SK-N-SH (cell line): ENCODE data around the gene POLR2A. TPM values are rescaled to one million over a fixed set of nuclear protein-coding genes. Genes with fewer than 3 reads are reported as not detected.

Experiments
- CTCF ChIA-PET: fragments of 300-600, 350-600 bp; formaldehyde crosslinking; extraction: SDS; loops from one replicate; lab custom pipeline; 2021; lab: Yijun Ruan, JAX
- POLR2A ChIA-PET: fragments of 350-600 bp; sonication (Branson Sonifier 250); formaldehyde crosslinking; extraction: SDS; loops from one replicate; lab custom pipeline; 2020; ENCODE audit warnings: antibody characterized with exemption, inconsistent platforms; lab: Yijun Ruan, JAX
- DNase-seq: peaks from one replicate; pipeline ENCODE4 v3.0.0; 2012
- H2AFZ ChIP-seq: fragments of 200-600 bp; sonication (generic); 2 replicates; pipeline ENCODE4 v1.8.1; 2016; ENCODE audit warnings: antibody characterized with exemption, mild to moderate bottlenecking, low read depth
- H3F3A ChIP-seq: fragments of 200-600 bp; sonication (generic); replicated peaks from 2 replicates; pipeline ENCODE3; 2016; ENCODE audit warnings: antibody characterized with exemption, mild to moderate bottlenecking; ENCODE audit not compliant: insufficient read depth
- H3K27ac ChIP-seq, 2 experiments: fragments of 200-500 bp in 1 of 2; fragments of 200-600 bp in 1 of 2; sonication (Bioruptor generic) in 1 of 2; sonication (generic), shearing (Covaris generic) in 1 of 2; 2 replicates each; pipeline versions ENCODE4 v1.5.1 to v1.6.1; 2014 to 2016; ENCODE audit warnings: low read depth in 2 of 2, inconsistent platforms in 1 of 2, low read length in 1 of 2, mild to moderate bottlenecking in 1 of 2, mixed read lengths in 1 of 2
- H3K27me3 ChIP-seq: fragments of 200-600 bp; sonication (generic), shearing (Covaris generic); 2 replicates; pipeline ENCODE4 v1.6.1; 2016; ENCODE audit warnings: mixed run types; ENCODE audit not compliant: insufficient read depth
- H3K36me3 ChIP-seq, 2 experiments: fragments of 200-500 bp in 1 of 2; fragments of 200-600 bp in 1 of 2; sonication (Bioruptor generic) in 1 of 2; sonication (generic) in 1 of 2; replicated peaks in 1 of 2; 2 replicates each; pipeline versions ENCODE3 to v1.5.1; 2014 to 2016; ENCODE audit warnings: low read length in 1 of 2, mild to moderate bottlenecking in 1 of 2; ENCODE audit not compliant: insufficient read depth in 2 of 2, control insufficient read depth in 1 of 2
- H3K4me1 ChIP-seq, 2 experiments: fragments of 200-500 bp in 1 of 2; fragments of 200-600 bp in 1 of 2; sonication (Bioruptor generic) in 1 of 2; sonication (generic), shearing (Covaris generic) in 1 of 2; 2 replicates each; pipeline versions ENCODE4 v1.5.1 to v1.6.1; 2014 to 2016; ENCODE audit warnings: low read depth in 1 of 2, low read length in 1 of 2, mixed run types in 1 of 2; ENCODE audit not compliant: insufficient read depth in 2 of 2, control insufficient read depth in 1 of 2
- H3K4me2 ChIP-seq: fragments of 200-600 bp; sonication (generic), shearing (Covaris generic); 2 replicates; pipeline ENCODE4 v1.6.1; 2017; ENCODE audit warnings: mixed run types
- H3K4me3 ChIP-seq, 2 experiments: fragments of 200-500 bp in 1 of 2; fragments of 200-600 bp in 1 of 2; sonication (Bioruptor generic) in 1 of 2; sonication (generic), shearing (Covaris generic) in 1 of 2; 2 replicates each; pipeline versions ENCODE4 v1.5.1 to v1.8.1; 2014 to 2016; ENCODE audit warnings: low read depth in 2 of 2, inconsistent platforms in 1 of 2, low read length in 1 of 2, mild to moderate bottlenecking in 1 of 2, mixed read lengths in 1 of 2, moderate library complexity in 1 of 2
- H3K79me2 ChIP-seq: fragments of 200-600 bp; sonication (generic); 2 replicates; pipeline ENCODE4 v1.8.1; 2017; ENCODE audit warnings: mild to moderate bottlenecking; ENCODE audit not compliant: insufficient read depth
- H3K9ac ChIP-seq: fragments of 200-600 bp; sonication (generic); 2 replicates; pipeline ENCODE4 v1.6.1; 2017; ENCODE audit warnings: mixed run types
- H3K9me2 ChIP-seq: fragments of 200-600 bp; sonication (generic); 2 replicates; pipeline ENCODE4 v1.6.1; 2017; ENCODE audit warnings: mixed run types
- H3K9me3 ChIP-seq: fragments of 200-600 bp; sonication (generic); 2 replicates; pipeline ENCODE4 v1.6.1; 2017; ENCODE audit warnings: mixed run types, mild to moderate bottlenecking, moderate library complexity
- H4K20me1 ChIP-seq: fragments of 200-600 bp; sonication (generic); 2 replicates; pipeline ENCODE4 v1.6.1; 2017; ENCODE audit warnings: mild to moderate bottlenecking, mixed run types; ENCODE audit not compliant: insufficient read depth
- CHD2 ChIP-seq: fragments of 150-350 bp; IDR thresholded peaks from 2 replicates; pipeline ENCODE4 v1.6.1; 2018; ENCODE audit warnings: low read length; ENCODE audit not compliant: partially characterized antibody
- EZH2phosphoT487 ChIP-seq: fragments of 200-600 bp; sonication (generic); IDR thresholded peaks from 2 replicates; pipeline ENCODE4 v1.6.1; 2017; ENCODE audit warnings: low read depth, mixed run types, mild to moderate bottlenecking, antibody characterized with exemption, moderate library complexity, borderline replicate concordance
- FOSL2 ChIP-seq: IDR thresholded peaks from 2 replicates; pipeline ENCODE4 v1.4.0; 2012; ENCODE audit warnings: low read depth, mild to moderate bottlenecking, moderate library complexity, borderline replicate concordance
- FOXJ3 ChIP-seq: sonication (generic); formaldehyde crosslinking; IDR thresholded peaks from 2 replicates; pipeline ENCODE4 v1.5.1; 2020; ENCODE audit warnings: mild to moderate bottlenecking, missing genetic modification reagents
- GABPA ChIP-seq: IDR thresholded peaks from 2 replicates; pipeline ENCODE4 v1.4.0; 2012; ENCODE audit warnings: low read depth, mild to moderate bottlenecking
- MXI1 ChIP-seq: IDR thresholded peaks from 2 replicates; pipeline ENCODE4 v1.6.1; 2012; ENCODE audit warnings: mild to moderate bottlenecking, low read depth, low read length, improper control_type of control experiment
- NRF1 ChIP-seq: IDR thresholded peaks from 2 replicates; pipeline ENCODE4 v1.6.1; 2012; ENCODE audit warnings: low read depth, mild to moderate bottlenecking, low read length
- RAD21 ChIP-seq: IDR thresholded peaks from 2 replicates; pipeline ENCODE4 v1.6.1; 2012; ENCODE audit warnings: mild to moderate bottlenecking, low read length
- RCOR1 ChIP-seq: fragments of 150-350 bp; IDR thresholded peaks from 2 replicates; pipeline ENCODE4 v1.6.1; 2017; ENCODE audit warnings: antibody characterized with exemption, low read length
- RFX5 ChIP-seq: IDR thresholded peaks from 2 replicates; pipeline ENCODE4 v1.6.1; 2012; ENCODE audit warnings: mild to moderate bottlenecking, improper control_type of control experiment, low read length
- SIN3A ChIP-seq: IDR thresholded peaks from 2 replicates; pipeline ENCODE4 v1.6.1; 2012; ENCODE audit warnings: low read depth, mild to moderate bottlenecking, low read length, moderate library complexity, borderline replicate concordance
- SMC3 ChIP-seq: IDR thresholded peaks from 2 replicates; pipeline ENCODE4 v1.6.1; 2012; ENCODE audit warnings: low read depth, low read length, improper control_type of control experiment
- TCF12 ChIP-seq: IDR thresholded peaks from 2 replicates; pipeline ENCODE4 v1.4.0; 2012
- YY1 ChIP-seq: IDR thresholded peaks from 2 replicates; pipeline ENCODE4 v1.4.0; 2012; ENCODE audit warnings: low read depth, mild to moderate bottlenecking
- WGBS: methylation state at CpG from one replicate; pipeline ENCODE4 v1.1.6; 2017; ENCODE audit warnings: low lambda C conversion rate; 5-methylcytosine and 5-hydroxymethylcytosine counted together
- polyA plus RNA-seq, 3 experiments: library from polyadenylated mRNA; depleted of rRNA; stranded (reverse); fragments of >200 nt; gene quantifications; 2 replicates each; pipeline ENCODE4 v1.2.3, GENCODE V29; 2012
- TF ChIP-seq, protein P1 (sequence below): IDR thresholded peaks from 2 replicates; pipeline ENCODE4 v1.6.1; 2012; ENCODE audit warnings: mild to moderate bottlenecking, low read depth, low read length, moderate library complexity
- TF ChIP-seq, protein P2 (sequence below): IDR thresholded peaks from 2 replicates; pipeline ENCODE4 v1.4.0; 2012; ENCODE audit warnings: low read depth, borderline replicate concordance
- TF ChIP-seq, protein P3 (sequence below): fragments of 150-350 bp; IDR thresholded peaks from 2 replicates; pipeline ENCODE4 v1.6.1; 2017; ENCODE audit warnings: antibody characterized with exemption, low read length, low read depth, borderline replicate concordance
- TF ChIP-seq, protein P4 (sequence below): fragments of 200-600 bp; sonication (generic); IDR thresholded peaks from 2 replicates; pipeline ENCODE4 v1.6.1; 2017; ENCODE audit warnings: antibody characterized with exemption, mild to moderate bottlenecking, moderate library complexity

The POLR2A gene
- polyA plus RNA-seq, 1 of the 3 experiments (the other 2 are of a cell fraction), result 37.3 TPM

DNA sequence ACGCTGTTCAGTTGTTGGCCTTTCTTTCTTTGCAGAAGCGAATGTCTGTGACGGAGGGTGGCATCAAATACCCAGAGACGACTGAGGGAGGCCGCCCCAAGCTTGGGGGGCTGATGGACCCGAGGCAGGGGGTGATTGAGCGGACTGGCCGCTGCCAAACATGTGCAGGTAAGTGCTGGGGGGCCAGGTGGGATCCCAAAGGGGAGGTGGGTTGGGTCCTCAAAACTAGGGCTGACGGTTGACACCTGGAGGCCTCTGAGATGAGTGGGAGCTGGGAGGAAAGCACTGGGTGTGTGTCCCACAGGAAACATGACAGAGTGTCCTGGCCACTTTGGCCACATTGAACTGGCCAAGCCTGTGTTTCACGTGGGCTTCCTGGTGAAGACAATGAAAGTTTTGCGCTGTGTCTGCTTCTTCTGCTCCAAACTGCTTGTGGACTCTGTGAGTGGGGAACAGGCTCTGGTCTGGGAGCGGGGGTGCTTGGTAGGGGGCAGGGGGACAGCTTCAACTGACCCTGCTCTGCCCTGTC, 11.8 kb downstream of the POLR2A start:
- Histone ChIP-seq H3K9ac (no peak overlapping the region), H2AFZ (no peak overlapping the region), H3F3A (no peaks in the 10 kb centered on the region), H3K4me3 (no peak overlapping the region), H3K4me2 (no peak overlapping the region), H3K27me3 (no peaks in the 10 kb centered on the region), H3K9me2 (no peaks in the 10 kb centered on the region), H4K20me1 (peaks cover 61% of the 10 kb centered on the region), H3K9me3 (no peaks in the 10 kb centered on the region), H3K79me2 (peaks cover 72% of the 10 kb centered on the region), H3K4me1 (no peaks in the 10 kb centered on the region)
- WGBS, result 97% methylated on average over 10 of the region's 12 CpGs
- CTCF ChIA-PET, result interaction anchor here (0.6 to 2.5 kb wide), 3 partner anchors 19 to 140 kb away, joined by 4 to 8 read pairs (median 5); no protein-coding TSS in a partner anchor
- no peak for DNase-seq
- no peak for TF ChIP-seq CHD2
- no peak for TF ChIP-seq FOSL2
- TF ChIP-seq, protein P1, sequence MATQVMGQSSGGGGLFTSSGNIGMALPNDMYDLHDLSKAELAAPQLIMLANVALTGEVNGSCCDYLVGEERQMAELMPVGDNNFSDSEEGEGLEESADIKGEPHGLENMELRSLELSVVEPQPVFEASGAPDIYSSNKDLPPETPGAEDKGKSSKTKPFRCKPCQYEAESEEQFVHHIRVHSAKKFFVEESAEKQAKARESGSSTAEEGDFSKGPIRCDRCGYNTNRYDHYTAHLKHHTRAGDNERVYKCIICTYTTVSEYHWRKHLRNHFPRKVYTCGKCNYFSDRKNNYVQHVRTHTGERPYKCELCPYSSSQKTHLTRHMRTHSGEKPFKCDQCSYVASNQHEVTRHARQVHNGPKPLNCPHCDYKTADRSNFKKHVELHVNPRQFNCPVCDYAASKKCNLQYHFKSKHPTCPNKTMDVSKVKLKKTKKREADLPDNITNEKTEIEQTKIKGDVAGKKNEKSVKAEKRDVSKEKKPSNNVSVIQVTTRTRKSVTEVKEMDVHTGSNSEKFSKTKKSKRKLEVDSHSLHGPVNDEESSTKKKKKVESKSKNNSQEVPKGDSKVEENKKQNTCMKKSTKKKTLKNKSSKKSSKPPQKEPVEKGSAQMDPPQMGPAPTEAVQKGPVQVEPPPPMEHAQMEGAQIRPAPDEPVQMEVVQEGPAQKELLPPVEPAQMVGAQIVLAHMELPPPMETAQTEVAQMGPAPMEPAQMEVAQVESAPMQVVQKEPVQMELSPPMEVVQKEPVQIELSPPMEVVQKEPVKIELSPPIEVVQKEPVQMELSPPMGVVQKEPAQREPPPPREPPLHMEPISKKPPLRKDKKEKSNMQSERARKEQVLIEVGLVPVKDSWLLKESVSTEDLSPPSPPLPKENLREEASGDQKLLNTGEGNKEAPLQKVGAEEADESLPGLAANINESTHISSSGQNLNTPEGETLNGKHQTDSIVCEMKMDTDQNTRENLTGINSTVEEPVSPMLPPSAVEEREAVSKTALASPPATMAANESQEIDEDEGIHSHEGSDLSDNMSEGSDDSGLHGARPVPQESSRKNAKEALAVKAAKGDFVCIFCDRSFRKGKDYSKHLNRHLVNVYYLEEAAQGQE, result no peak
- TF ChIP-seq, protein P2, sequence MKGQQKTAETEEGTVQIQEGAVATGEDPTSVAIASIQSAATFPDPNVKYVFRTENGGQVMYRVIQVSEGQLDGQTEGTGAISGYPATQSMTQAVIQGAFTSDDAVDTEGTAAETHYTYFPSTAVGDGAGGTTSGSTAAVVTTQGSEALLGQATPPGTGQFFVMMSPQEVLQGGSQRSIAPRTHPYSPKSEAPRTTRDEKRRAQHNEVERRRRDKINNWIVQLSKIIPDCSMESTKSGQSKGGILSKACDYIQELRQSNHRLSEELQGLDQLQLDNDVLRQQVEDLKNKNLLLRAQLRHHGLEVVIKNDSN, result no peak
- no peak for TF ChIP-seq TCF12
- TF ChIP-seq NRF1, result no peak
- TF ChIP-seq RCOR1, result no peak
- TF ChIP-seq SIN3A, result no peak
- TF ChIP-seq, protein P3, sequence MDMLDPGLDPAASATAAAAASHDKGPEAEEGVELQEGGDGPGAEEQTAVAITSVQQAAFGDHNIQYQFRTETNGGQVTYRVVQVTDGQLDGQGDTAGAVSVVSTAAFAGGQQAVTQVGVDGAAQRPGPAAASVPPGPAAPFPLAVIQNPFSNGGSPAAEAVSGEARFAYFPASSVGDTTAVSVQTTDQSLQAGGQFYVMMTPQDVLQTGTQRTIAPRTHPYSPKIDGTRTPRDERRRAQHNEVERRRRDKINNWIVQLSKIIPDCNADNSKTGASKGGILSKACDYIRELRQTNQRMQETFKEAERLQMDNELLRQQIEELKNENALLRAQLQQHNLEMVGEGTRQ, result no peak
- no peak for TF ChIP-seq YY1
- no peak for TF ChIP-seq EZH2phosphoT487
- TF ChIP-seq GABPA, result no peak
- no peak for TF ChIP-seq RFX5
- TF ChIP-seq MXI1, result no peak
- TF ChIP-seq, protein P4, sequence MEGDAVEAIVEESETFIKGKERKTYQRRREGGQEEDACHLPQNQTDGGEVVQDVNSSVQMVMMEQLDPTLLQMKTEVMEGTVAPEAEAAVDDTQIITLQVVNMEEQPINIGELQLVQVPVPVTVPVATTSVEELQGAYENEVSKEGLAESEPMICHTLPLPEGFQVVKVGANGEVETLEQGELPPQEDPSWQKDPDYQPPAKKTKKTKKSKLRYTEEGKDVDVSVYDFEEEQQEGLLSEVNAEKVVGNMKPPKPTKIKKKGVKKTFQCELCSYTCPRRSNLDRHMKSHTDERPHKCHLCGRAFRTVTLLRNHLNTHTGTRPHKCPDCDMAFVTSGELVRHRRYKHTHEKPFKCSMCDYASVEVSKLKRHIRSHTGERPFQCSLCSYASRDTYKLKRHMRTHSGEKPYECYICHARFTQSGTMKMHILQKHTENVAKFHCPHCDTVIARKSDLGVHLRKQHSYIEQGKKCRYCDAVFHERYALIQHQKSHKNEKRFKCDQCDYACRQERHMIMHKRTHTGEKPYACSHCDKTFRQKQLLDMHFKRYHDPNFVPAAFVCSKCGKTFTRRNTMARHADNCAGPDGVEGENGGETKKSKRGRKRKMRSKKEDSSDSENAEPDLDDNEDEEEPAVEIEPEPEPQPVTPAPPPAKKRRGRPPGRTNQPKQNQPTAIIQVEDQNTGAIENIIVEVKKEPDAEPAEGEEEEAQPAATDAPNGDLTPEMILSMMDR, result no peak
- TF ChIP-seq SMC3, result no peak
- TF ChIP-seq FOXJ3 (CRISPR knock-in tag), result no peak
- no peak for TF ChIP-seq RAD21
- TF ChIP-seq, all 33 proteins: peak for 0
- H3K27ac ChIP-seq, result no peak overlapping the region
- POLR2A ChIA-PET, result interaction anchor here (0.6 kb wide), 1 partner anchor 207 kb away, joined by 4 read pairs; no protein-coding TSS in a partner anchor
- peaks cover 43 to 50% of the 10 kb centered on the region in 2 experiments for H3K36me3 ChIP-seq
